GM20431 (cell line): ENCODE data around the gene NOC4L.
"Not testable (repeated sequence)": the region's sequence is repeated elsewhere in the genome, so short reads cannot be mapped to it uniquely, and the experiment has no call there.

Source experiments
- in situ Hi-C: fragments of 300-500 bp; cut with MseI, MboI; formaldehyde crosslinking; loops from one replicate; pipeline ENCODE4 v1.15.0; 2020; ENCODE audit warnings: low sequenced_read_pairs; ENCODE audit not compliant: unreplicated experiment

NOC4L gene

GRCh38 chr12:132140918-132141841 lies 3.1 kb upstream of the NOC4L start:
- in situ Hi-C loops, result no loop called here

GRCh38 chr12:132141976-132142678 lies 2.1 kb upstream of the NOC4L start:
- in situ Hi-C loops, result no loop called here

- in situ Hi-C loops, result no loop called here
These were observed 1.4 kb upstream of the NOC4L start for GRCh38 chr12:132142679-132143335.

- in situ Hi-C loops, result no loop called here
These were observed 753 bp upstream of the NOC4L start for GRCh38 chr12:132143336-132144071.

- in situ Hi-C loops, result no loop called here
These were observed 532 bp downstream of the NOC4L start for GRCh38 chr12:132144810-132145168.

GRCh38 chr12:132145334-132145733 lies 1.1 kb downstream of the NOC4L start:
- in situ Hi-C loops, result no loop called here

- in situ Hi-C loops, result no loop called here
These were observed 1.8 kb downstream of the NOC4L start for GRCh38 chr12:132146098-132146497.

GRCh38 chr12:132146772-132147422 lies 2.6 kb downstream of the NOC4L start:
- in situ Hi-C loops, result no loop called here

- in situ Hi-C loops, result no loop called here
These were observed 3.4 kb downstream of the NOC4L start for GRCh38 chr12:132147423-132148367.

- in situ Hi-C loops, result no loop called here
These were observed 4.2 kb downstream of the NOC4L start for GRCh38 chr12:132148368-132149045.

- in situ Hi-C loops, result not testable (repeated sequence)
These were observed 5.3 kb downstream of the NOC4L start for GRCh38 chr12:132149526-132149925.

- in situ Hi-C loops, result no loop called here
These were observed 6.5 kb downstream of the NOC4L start for GRCh38 chr12:132150780-132151144.

- in situ Hi-C loops, result no loop called here
These were observed 7.0 kb downstream of the NOC4L start for GRCh38 chr12:132151145-132151765.

GRCh38 chr12:132151766-132152410 lies 7.6 kb downstream of the NOC4L start:
- in situ Hi-C loops, result no loop called here

GRCh38 chr12:132152411-132152821 lies 8.2 kb downstream of the NOC4L start:
- in situ Hi-C loops, result no loop called here

- in situ Hi-C loops, result no loop called here
These were observed 8.7 kb downstream of the NOC4L start for GRCh38 chr12:132152953-132153352.
